Measurements from ENCODE around the gene MAP4K3.

- TF ChIP-seq HMGXB4 (CRISPR knock-in tag; IDR thresholded peaks at IDR 0.05; ENCODE audit: borderline replicate concordance), result no peak
- TF ChIP-seq, protein P1, sequence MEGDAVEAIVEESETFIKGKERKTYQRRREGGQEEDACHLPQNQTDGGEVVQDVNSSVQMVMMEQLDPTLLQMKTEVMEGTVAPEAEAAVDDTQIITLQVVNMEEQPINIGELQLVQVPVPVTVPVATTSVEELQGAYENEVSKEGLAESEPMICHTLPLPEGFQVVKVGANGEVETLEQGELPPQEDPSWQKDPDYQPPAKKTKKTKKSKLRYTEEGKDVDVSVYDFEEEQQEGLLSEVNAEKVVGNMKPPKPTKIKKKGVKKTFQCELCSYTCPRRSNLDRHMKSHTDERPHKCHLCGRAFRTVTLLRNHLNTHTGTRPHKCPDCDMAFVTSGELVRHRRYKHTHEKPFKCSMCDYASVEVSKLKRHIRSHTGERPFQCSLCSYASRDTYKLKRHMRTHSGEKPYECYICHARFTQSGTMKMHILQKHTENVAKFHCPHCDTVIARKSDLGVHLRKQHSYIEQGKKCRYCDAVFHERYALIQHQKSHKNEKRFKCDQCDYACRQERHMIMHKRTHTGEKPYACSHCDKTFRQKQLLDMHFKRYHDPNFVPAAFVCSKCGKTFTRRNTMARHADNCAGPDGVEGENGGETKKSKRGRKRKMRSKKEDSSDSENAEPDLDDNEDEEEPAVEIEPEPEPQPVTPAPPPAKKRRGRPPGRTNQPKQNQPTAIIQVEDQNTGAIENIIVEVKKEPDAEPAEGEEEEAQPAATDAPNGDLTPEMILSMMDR (IDR thresholded peaks at IDR 0.05), result no peak
- TF ChIP-seq CHD4 (IDR thresholded peaks at IDR 0.05; ENCODE audit: borderline replicate concordance), result no peak
- no peak for TF ChIP-seq CBX8 (IDR thresholded peaks at IDR 0.05)
- TF ChIP-seq BHLHE40 (IDR thresholded peaks at IDR 0.05; ENCODE audit: low read depth, low read length), result no peak
These were observed 75.6 kb downstream of the MAP4K3 start for GRCh38 chr2:39361511-39361910.
